Stimulated activated CD4-positive, alpha-beta T cell treated with anti-CD3 and anti-CD28 coated beads, Interleukin-2, amount 100 ng/mL, for 4 hours (primary cell): Measurements from ENCODE around the gene MAPK8IP2.
"Not testable (repeated sequence)": the region's sequence is repeated elsewhere in the genome, so short reads cannot be mapped to it uniquely, and the experiment has no call there.

Experiments
- DNase-seq: peaks from one replicate; pipeline ENCODE4 v3.0.0-alpha.2; 2020; ENCODE audit warnings: low read depth

MAPK8IP2 gene

GRCh38 chr22:50635591-50635990 is 35.0 kb downstream of the MAPK8IP2 start:
- DNase-seq, result no peak

- not testable (repeated sequence) for DNase-seq
Observed at GRCh38 chr22:50640296-50640695, 39.7 kb downstream of the MAPK8IP2 start.

- DNase-seq, result no peak
Observed at GRCh38 chr22:50640857-50641647, 40.5 kb downstream of the MAPK8IP2 start.

GRCh38 chr22:50641696-50642607 is 41.4 kb downstream of the MAPK8IP2 start:
- no peak for DNase-seq

- DNase-seq, result not testable (repeated sequence)
Observed at GRCh38 chr22:50643021-50643820, 42.6 kb downstream of the MAPK8IP2 start.

GRCh38 chr22:50643821-50644101 is 43.2 kb downstream of the MAPK8IP2 start:
- not testable (repeated sequence) for DNase-seq

GRCh38 chr22:50653256-50653655 is 52.7 kb downstream of the MAPK8IP2 start:
- DNase-seq, result no peak

GRCh38 chr22:50654664-50655063 is 54.1 kb downstream of the MAPK8IP2 start:
- not testable (repeated sequence) for DNase-seq

- DNase-seq, result no peak
Observed at GRCh38 chr22:50656122-50657070, 55.8 kb downstream of the MAPK8IP2 start.

- DNase-seq, result no peak
Observed at GRCh38 chr22:50657925-50658324, 57.3 kb downstream of the MAPK8IP2 start.

GRCh38 chr22:50659711-50660110 is 59.1 kb downstream of the MAPK8IP2 start:
- DNase-seq, result not testable (repeated sequence)

- DNase-seq, result no peak
Observed at GRCh38 chr22:50660306-50660705, 59.7 kb downstream of the MAPK8IP2 start.
